ENCODE measurements around the gene IRF5.

DNA sequence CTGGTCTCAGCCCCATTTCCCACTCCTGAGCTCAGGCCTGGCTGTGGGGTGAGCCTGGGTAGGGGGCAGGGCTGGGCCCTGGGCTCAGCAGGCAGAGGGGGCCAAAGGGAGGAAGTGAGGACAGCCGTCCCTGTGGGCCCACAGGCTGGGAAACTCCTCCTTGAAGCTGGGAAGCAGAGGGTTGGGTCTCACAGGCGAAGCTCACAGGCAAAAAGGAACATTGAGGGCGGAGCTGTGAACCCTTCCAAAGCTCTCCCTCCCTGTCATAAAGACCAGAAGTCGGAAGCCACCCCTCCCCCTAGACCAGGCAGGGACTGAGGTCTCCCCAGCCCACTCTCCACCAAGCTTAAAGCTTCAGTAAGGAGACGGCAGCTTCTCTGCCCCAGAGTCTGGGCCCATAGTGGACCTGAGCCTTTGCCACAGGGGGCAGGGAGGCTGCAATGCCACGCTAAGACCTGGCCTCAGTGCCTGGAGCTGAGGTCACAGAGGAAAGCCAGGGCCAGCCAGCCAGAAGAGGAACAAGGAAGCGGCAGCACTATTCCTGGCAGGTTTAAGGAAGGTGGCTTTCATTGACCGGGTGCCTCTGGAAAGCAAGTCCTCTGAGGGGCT is 26.2 kb upstream of the IRF5 start:
- TF ChIP-seq, protein P1, sequence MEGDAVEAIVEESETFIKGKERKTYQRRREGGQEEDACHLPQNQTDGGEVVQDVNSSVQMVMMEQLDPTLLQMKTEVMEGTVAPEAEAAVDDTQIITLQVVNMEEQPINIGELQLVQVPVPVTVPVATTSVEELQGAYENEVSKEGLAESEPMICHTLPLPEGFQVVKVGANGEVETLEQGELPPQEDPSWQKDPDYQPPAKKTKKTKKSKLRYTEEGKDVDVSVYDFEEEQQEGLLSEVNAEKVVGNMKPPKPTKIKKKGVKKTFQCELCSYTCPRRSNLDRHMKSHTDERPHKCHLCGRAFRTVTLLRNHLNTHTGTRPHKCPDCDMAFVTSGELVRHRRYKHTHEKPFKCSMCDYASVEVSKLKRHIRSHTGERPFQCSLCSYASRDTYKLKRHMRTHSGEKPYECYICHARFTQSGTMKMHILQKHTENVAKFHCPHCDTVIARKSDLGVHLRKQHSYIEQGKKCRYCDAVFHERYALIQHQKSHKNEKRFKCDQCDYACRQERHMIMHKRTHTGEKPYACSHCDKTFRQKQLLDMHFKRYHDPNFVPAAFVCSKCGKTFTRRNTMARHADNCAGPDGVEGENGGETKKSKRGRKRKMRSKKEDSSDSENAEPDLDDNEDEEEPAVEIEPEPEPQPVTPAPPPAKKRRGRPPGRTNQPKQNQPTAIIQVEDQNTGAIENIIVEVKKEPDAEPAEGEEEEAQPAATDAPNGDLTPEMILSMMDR (IDR thresholded peaks at IDR 0.05) = no peak
- TF ChIP-seq POLR2A (IDR thresholded peaks at IDR 0.05; ENCODE audit: low read depth) (no peak), POLR2AphosphoS5 (IDR thresholded peaks at IDR 0.05) (no peak), EP300 (IDR thresholded peaks at IDR 0.05) (no peak)
